Heart left ventricle (tissue), 16 donors: ENCODE results near the gene MPDZ. TPM values are rescaled to one million over a fixed set of nuclear protein-coding genes. Genes with fewer than 3 reads are reported as not detected.

Experiments used
- ATAC-seq, 4 donors: fragments of 200-7000 bp; cut with Tn5 transposase; one replicate each; pipeline ENCODE4 v1.9.1; 2020 to 2022; ENCODE audit warnings: moderate library complexity in 4 of 4, mild to moderate bottlenecking in 3 of 4, moderate number of reproducible peaks in 1 of 4
- DNase-seq, 5 donors: peaks; one replicate each; pipeline ENCODE4 v3.0.0-alpha.2; 2020
- H3K27ac ChIP-seq, 12 donors: fragments of 200-600 bp; sonication (generic) in 4 of 12; one replicate each; pipeline versions ENCODE4 v1.5.0 to v1.8.0; 2016 to 2022; ENCODE audit warnings: mild to moderate bottlenecking in 2 of 12
- H3K27me3 ChIP-seq, 9 donors: fragments of 200-600 bp; sonication (generic) in 2 of 9; one replicate each; pipeline versions ENCODE4 v1.5.1 to v1.8.0; 2016 to 2022; ENCODE audit warnings: mild to moderate bottlenecking in 3 of 9
- H3K36me3 ChIP-seq, 9 donors: fragments of 200-600 bp; sonication (generic) in 2 of 9; one replicate each; pipeline versions ENCODE4 v1.5.0 to v1.8.0; 2018 to 2022; ENCODE audit warnings: mild to moderate bottlenecking in 2 of 9
- H3K4me1 ChIP-seq, 12 donors: fragments of 200-600 bp; sonication (generic) in 4 of 12; one replicate each; pipeline versions ENCODE4 v1.5.0 to v1.8.0; 2016 to 2022; ENCODE audit warnings: mild to moderate bottlenecking in 3 of 12
- H3K4me3 ChIP-seq, 12 donors: fragments of 200-600 bp; sonication (generic) in 4 of 12; one replicate each; pipeline versions ENCODE4 v1.5.0 to v1.8.0; 2017 to 2022; ENCODE audit warnings: mild to moderate bottlenecking in 9 of 12, moderate library complexity in 4 of 12
- H3K9me3 ChIP-seq, 12 donors: fragments of 200-600 bp; sonication (generic) in 4 of 12; one replicate each; pipeline versions ENCODE4 v1.5.0 to v1.8.0; 2016 to 2022; ENCODE audit warnings: mild to moderate bottlenecking in 1 of 12
- CTCF ChIP-seq, 12 donors: fragments of 200-600 bp; sonication (generic) in 4 of 12; IDR thresholded peaks; one replicate each; pipeline versions ENCODE4 v1.5.0 to v1.8.0; 2018 to 2022; ENCODE audit warnings: antibody characterized with exemption in 12 of 12, mild to moderate bottlenecking in 5 of 12
- POLR2A ChIP-seq, 2 donors: fragments of 450-650 bp; IDR thresholded peaks; one replicate each; pipeline ENCODE4 v1.6.1; 2017; ENCODE audit warnings: antibody characterized with exemption in 2 of 2, mild to moderate bottlenecking in 2 of 2, moderate library complexity in 2 of 2
- WGBS, 4 donors: extraction: QIAGEN DNeasy Blood & Tissue Kit in 2 of 4; methylation state at CpG; one replicate each; pipeline versions ENCODE4 v1.1.5 to v1.1.7; 2013 to 2018; 5-methylcytosine and 5-hydroxymethylcytosine counted together
- intact Hi-C, 10 donors: fragments of 100-400 bp; cut with DNase I; formaldehyde crosslinking; loops; one replicate each; pipeline versions ENCODE4 v1.11.1 to v1.14.2; 2022
- polyA plus RNA-seq, 2 donors: library from polyadenylated mRNA; stranded (reverse); fragments of 200-250 nt; gene quantifications; one replicate each; pipeline ENCODE4 v1.2.3, GENCODE V29; 2013
- total RNA-seq, 9 donors: library from RNA; depleted of rRNA in 2 of 9; stranded (reverse); fragments of >200 nt in 2 of 9; fragmentation: NEBNext Ultra II Directional in 3 of 9; extraction: Animal tissue kit (Norgen Biotek cat#: 25700) in 3 of 9; gene quantifications; one replicate each; pipeline versions ENCODE4 v1.1.0 to v1.2.4, GENCODE V29; 2016 to 2023
- donor health status: ischemic (EF 13 %, LVEDD 7.1; RV severe dilation, severe dysfunction).
- donor health status: healthy with polysubstance abuse.
- donor health status: DM: no; HTN: yes; CAD: no.
- donor health status: DM: no; HTN: no; CAD: no.
- donor health status: ischemic (EF 25% LVEDD 6.9; RV normal size, moderate dysfunction).
- donor health status: ischemic (EF 25% LVEDD 5.7; RV mildly dilated, moderate dysfunction).
- donor health status: healthy.
- donor health status: DM: yes; HTN: yes; CAD: no.
- donor health status: ischemic (EF 35%, LVEDD 5.7; RV mildly dilated, moderate dysfunction).
- donor health status: nonischemic (EF 11% LVEDD 7.7; RV severe dilation, severe dysfunction).
- donor health status: DM: yes; HTN: yes; CAD: no.
- donor health status: PGD.
- donor health status: ischemic (EF 29% LVEDD 5.4; RV normal size, mild dysfunction).
- donor health status: nonischemic (EF 23%, LVEDD 6.1; RV moderate dilation, normal function).

MPDZ gene
- total and polyA plus RNA-seq, 11 donors: 19.5 to 106 (median 64.8) TPM

GRCh38 chr9:13083963-13084528 is 195.4 kb downstream of the MPDZ start:
- TF ChIP-seq POLR2A (IDR thresholded peaks at IDR 0.05): no peak
- no peak for TF ChIP-seq CTCF (IDR thresholded peaks at IDR 0.05)
- intact Hi-C loops: loop anchor here in 1 of 10 donors (5.0 kb wide), 1 partner anchor 52 kb away; no protein-coding TSS in a partner anchor
- WGBS, 4 donors: 52 to 71% (median 59%) methylated on average over 1 of the region's 1 CpG
- Histone ChIP-seq H3K27ac (no peak overlapping the region), H3K36me3 (no peaks in the 10 kb centered on the region), H3K4me1 (peaks cover 0 to 5% (median 0%) of the 10 kb centered on the region in 12 donors), H3K27me3 (no peaks in the 10 kb centered on the region), H3K4me3 (no peak overlapping the region), H3K9me3 (peaks cover 0 to 2% (median 0%) of the 10 kb centered on the region in 12 donors)
- DNase-seq (no peak), ATAC-seq (no peak)

GRCh38 chr9:13083366-13083765 is 196.1 kb downstream of the MPDZ start:
- H3K9me3 ChIP-seq: peaks cover 0 to 2% (median 0%) of the 10 kb centered on the region in 12 donors
- WGBS, 4 donors: 68 to 78% (median 74%) methylated on average over 2 of the region's 2 CpGs
- no peak for ATAC-seq

GRCh38 chr9:13082796-13083195 is 196.7 kb downstream of the MPDZ start:
- DNase-seq (no peak), ATAC-seq (no peak)
- peaks cover 0 to 2% (median 0%) of the 10 kb centered on the region in 12 donors for H3K9me3 ChIP-seq
- no peaks in the 10 kb centered on the region for H3K36me3 ChIP-seq
- H3K4me1 ChIP-seq: no peaks in the 10 kb centered on the region
- H3K4me3 ChIP-seq: no peak overlapping the region
- no peak overlapping the region for H3K27ac ChIP-seq
- no peaks in the 10 kb centered on the region for H3K27me3 ChIP-seq
- intact Hi-C loops: loop anchor here in 1 of 10 donors (5.0 kb wide), 1 partner anchor 50 kb away; no protein-coding TSS in a partner anchor
- TF ChIP-seq CTCF (IDR thresholded peaks at IDR 0.05): no peak
- TF ChIP-seq POLR2A (IDR thresholded peaks at IDR 0.05): no peak
- WGBS, 4 donors: 92 to 97% (median 95%) methylated on average over 2 of the region's 2 CpGs

More at GRCh38 chr9:13083366-13083765, 196.1 kb downstream of the MPDZ start:
- intact Hi-C loops: loop anchor here in 1 of 10 donors (5.0 kb wide), 1 partner anchor 51 kb away; no protein-coding TSS in a partner anchor
- no peak for TF ChIP-seq CTCF (IDR thresholded peaks at IDR 0.05)
- no peak for TF ChIP-seq POLR2A (IDR thresholded peaks at IDR 0.05)
- H3K4me3 ChIP-seq: no peak overlapping the region
- no peaks in the 10 kb centered on the region for H3K4me1 ChIP-seq
- H3K27ac ChIP-seq: no peak overlapping the region
- H3K27me3 ChIP-seq: no peaks in the 10 kb centered on the region
- DNase-seq: no peak
- H3K36me3 ChIP-seq: no peaks in the 10 kb centered on the region

GRCh38 chr9:13078164-13078563 is 201.3 kb downstream of the MPDZ start:
- ATAC-seq (no peak), DNase-seq (no peak)
- TF ChIP-seq POLR2A (IDR thresholded peaks at IDR 0.05): no peak
- TF ChIP-seq CTCF (IDR thresholded peaks at IDR 0.05): no peak
- no peaks in the 10 kb centered on the region for H3K27me3 ChIP-seq
- no peak overlapping the region for H3K4me3 ChIP-seq
- H3K36me3 ChIP-seq: no peaks in the 10 kb centered on the region
- H3K4me1 ChIP-seq: no peaks in the 10 kb centered on the region
- intact Hi-C loops: no loop called here
- H3K27ac ChIP-seq: no peak overlapping the region
- peaks cover 0 to 21% (median 2%) of the 10 kb centered on the region in 12 donors for H3K9me3 ChIP-seq
- WGBS, 4 donors: 89 to 93% (median 91%) methylated on average over 1 of the region's 1 CpG
